RKO (cell line): Measurements from ENCODE around the gene NMT1.

Experiments
- DNase-seq: peaks from one replicate; pipeline ENCODE4 v3.0.0-alpha.2; 2016; ENCODE audit warnings: low spot score

NMT1 gene

DNA sequence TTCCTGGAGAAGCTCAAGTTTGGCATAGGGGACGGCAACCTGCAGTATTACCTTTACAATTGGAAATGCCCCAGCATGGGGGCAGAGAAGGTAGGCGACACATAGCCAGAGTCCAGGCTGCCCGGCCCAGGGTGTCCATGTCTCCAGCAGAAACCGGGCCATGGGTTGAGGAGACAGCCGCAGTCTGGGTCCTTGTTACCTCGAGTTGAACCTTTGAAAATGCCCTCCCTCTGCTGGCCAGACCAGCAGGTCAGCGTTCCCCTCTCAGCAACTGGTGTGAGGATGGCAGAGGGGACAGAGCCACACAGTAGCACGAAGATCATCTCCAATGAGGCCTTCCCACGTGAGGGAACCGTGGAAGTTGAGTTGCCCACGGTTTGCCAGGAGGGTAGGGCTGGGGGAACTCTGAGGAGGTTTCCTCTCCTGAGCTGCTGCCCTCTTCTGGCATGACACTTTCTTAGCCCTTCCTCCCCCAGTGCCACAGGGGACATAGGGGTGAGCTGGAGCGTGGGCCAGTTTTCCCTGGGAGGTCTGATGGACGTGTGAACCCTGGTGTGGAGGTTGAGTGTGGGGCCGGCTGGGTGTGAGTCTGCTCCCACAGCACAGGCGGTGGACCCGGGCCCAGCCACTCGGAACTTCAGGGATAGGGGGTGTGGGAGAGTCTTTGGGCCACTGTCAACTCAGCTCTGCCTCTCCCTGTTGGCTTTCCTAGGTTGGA lies 43.9 kb downstream of the NMT1 start:
- no peak for DNase-seq

DNA sequence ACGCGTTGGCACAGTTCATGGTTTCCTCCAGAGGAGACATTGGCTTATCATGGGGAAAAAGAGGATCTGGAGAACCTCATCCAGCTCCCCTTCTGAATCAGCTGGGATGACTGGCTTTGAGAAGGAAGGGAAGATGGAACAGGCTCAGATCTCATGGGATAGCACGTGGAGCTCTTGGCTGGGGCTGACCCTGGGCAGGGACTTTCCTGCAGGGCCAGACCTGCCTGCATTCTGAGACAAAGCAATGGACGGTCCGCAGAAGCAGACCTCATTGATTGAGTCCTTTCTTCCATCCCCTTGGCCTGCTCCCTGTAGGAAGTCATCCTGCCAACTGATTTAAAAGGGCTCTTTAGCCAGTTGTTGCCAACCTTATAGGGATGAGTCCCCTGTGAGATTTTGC lies 45.0 kb downstream of the NMT1 start:
- DNase-seq = no peak

DNA sequence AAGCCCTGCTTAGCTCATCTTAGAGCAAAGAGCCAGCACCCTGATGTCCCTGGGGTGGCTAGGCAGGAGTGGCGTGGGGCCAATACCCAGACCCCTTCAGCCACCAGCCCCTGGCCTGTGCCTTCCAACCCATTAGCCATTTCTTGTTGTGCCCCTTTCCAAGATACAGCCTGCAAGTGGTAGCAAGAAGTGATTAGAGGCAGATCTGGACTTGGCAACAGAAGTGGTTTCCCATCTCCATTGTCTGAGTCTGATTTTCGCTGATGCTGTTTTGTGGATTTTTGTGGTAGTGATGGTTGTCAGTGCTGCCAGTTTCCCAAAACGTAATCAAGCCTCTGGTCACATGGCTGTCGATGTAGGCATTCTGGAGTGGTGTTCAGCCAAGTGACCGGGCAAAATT lies 45.5 kb downstream of the NMT1 start:
- DNase-seq = no peak

DNA sequence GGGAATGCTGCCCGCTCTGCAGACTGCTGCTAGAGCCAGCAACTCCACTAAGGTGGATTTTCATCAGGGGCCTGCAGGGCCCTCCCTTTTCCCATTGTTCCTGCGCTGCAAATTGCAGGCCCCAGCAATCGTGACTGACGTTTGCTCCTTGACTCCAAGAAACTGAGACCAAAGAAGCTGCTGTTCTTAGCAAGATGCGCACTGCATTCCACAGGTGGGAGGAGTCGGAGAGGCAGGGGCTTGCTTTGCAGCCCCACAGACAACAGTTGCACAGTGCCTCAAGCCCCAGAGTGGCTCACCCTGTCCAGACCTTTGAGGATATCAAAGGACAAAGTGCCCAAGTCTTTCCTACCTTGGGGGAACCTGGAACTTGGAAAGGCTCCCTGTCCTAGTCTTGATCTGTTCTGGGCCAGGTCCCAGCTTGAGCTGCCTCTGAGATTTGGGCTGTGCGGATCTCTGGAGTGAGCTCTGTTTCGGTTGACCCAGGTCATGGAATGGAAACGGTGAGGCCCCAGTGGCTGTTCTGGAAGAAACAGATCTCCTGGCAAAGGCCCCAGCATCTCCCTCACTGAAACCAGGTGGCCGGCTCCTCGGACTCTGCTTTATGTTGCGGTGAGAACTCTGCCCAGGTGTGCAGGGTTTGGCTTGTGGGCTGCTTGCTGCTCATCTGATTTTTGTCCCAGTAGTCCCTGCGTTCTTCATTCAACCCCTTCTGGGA lies 46.3 kb downstream of the NMT1 start:
- no peak for DNase-seq

DNA sequence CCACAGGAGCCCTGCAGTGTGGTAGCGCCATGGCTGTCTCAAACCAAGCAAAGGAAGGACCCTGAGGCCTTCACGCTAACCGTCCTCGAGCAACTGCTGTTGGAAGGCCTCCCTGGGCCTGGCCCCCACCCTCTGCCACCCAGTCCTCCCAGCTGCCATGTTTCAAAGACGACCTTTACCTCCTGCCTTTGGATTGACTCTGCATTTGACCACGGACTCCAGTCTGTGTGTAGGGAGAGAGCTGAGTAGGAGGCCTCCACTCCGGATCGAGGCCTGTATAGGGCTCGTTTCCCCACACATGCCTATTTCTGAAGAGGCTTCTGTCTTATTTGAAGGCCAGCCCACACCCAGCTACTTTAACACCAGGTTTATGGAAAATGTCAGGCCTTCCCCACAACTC lies 46.9 kb downstream of the NMT1 start:
- DNase-seq = no peak

DNA sequence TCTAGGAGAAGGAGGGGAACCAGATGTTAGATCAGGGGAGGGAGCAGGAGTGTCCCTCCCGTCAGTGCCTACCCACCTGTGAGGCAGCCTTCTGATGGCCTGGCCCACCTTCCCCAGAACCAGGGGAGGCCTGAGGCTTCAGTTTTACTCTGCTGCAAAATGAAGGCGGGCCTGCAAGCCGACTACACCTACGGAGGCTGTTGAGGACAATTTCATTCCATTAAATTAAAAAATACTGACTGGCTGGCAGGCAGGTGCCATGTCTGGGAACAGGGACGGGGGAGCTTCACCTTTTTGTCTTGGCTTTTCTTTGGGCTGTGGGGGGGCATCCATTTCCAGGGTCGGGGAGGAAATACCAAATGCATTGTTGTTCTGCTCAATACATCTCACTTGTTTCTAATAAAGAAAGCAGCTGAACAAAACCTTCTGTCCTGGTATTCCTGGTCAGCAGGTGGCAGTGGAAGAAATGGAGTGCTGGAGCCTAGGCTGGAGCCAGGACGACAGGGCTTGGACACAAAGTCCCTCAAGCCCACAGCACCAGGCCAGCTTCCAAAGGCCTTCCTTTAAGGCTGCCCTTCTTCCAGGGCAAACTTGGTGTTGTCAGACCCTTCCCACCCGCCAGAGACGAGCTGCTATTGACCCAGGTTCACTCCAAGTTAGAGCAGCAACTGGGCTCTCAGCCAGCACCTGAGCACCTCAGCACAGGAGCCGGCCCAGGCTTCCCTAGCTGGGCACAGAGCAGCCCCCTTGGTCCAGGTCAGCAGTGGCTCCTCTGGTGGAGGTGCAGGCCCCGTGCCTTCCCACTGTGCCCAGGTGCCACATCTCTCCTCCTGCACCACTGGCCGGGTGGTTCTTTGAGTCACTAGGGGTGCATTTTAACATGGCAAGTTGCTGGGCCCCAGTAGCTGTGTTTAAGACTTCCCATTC lies 47.7 kb downstream of the NMT1 start:
- no peak for DNase-seq

DNA sequence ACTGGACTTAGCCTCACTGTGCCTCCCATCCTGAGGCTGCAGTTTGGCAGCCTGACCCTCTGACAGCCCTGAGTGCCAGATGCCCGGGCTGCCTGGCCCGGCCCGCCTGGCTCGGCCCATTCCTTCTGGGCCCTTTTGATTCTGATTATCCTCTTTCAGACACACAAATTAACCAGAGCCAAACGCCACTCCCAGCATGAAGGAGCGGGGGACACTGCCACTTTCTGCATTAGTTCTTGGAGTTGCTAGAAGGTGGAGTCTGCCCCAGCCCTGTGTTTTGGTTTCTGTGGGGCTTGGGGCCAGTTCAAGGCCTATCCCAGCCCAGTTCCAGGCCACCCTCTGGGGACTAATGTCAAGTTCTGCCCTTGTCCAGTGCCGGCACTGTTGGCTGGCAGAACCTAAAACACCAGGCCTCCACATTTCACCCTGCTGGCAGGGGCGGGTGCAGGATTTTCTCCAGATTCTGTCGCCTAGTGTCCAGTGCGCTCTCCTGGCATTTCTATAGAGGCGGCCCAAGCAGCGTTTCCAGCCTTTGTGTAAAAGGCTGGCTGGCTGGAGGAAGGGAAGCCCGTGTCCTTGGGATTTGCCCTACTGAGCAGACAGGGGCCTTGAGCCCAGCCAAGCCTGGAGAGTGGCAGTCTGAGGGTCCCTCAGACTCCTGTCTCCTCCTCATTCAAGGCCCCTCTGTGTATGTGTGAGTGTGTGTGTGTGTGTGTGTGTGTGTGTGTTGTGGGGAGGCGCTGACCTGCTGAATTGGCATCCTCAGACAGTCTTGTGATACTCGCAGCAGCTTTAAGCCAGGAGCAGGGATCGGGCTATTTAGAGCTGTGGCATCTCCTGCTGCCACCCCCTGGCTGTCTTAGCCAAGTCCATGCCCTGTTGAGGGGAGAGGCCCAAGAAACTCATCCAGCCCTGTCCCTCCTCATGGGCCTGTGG lies 49.8 kb downstream of the NMT1 start:
- no peak for DNase-seq

DNA sequence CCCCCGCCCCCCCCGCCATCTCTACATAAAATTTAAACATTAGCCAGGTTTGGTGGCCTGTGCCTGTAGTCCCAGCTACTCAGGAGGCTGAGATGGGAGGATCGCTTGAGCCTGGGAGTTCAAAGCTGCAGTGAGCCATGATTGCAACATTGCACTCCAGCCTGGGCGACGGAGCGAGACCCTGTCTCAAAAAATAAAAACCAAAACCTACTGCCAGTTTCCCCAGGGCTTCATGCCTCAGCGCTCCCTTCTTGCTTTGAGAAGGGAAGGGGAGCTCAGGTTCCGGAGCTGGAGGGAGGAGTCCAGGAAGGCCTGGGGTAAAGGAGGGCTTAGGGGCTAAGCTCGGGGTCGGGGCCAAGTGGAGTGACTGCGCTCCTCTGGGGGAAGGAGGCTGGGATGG lies 50.7 kb downstream of the NMT1 start:
- no peak for DNase-seq

DNA sequence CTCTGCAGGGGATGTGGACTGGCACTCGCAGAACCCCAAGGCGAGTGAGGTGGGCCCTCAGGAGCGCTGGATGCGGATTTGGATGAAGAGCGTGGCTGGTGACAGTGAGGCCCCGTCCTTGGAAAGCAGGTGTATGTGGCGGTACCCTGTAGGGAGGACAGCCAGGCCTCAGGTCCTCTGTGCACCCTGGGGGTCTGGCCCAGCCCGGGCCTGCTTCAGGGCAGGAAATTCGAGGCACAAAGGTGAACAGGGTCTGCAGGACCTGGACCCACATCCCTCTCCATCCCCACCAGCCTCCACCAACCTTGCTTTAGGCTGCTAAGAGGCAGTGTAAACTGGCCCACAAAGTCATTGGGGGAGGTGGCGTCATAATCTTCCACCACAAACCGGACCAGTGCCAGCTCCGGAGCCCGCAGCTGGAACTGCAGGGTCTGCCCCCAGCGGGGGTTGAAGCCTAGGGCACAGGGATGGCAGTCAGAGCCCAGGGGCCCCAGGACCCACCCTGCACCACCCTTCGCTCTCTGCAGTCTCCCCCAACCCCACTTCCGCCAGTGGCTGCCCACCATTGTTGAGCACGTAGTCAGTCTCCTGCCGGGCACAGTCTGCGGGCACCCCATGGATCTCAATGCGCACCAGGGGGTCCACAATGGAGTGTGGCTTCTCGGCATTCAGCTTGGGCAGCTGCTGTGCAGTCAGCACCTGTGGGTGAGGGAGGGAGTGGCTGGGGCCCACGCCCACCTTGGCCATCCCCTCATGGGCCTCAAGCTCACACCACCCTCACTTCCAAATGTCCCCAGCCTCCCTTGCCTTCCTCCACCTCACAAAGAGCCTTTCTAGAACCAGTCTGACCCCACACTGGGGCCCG lies 51.7 kb downstream of the NMT1 start:
- no peak for DNase-seq

DNA sequence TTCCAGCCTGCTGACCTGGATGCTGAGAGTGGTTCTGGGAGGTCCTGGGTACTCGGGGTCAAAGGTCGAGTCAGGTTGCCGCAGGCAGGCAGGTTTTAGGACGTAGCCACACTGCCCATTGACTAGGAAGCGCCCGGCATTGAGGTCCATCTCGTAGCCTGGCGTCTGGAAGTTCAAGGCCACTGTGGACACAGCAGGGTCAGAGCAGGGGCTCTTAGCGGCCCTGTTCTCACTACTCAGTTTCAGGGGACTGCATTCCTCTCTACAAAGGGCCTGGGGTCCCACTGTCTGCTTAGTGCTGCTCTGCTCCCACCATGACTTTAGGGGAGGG lies 52.3 kb downstream of the NMT1 start:
- DNase-seq = no peak

DNA sequence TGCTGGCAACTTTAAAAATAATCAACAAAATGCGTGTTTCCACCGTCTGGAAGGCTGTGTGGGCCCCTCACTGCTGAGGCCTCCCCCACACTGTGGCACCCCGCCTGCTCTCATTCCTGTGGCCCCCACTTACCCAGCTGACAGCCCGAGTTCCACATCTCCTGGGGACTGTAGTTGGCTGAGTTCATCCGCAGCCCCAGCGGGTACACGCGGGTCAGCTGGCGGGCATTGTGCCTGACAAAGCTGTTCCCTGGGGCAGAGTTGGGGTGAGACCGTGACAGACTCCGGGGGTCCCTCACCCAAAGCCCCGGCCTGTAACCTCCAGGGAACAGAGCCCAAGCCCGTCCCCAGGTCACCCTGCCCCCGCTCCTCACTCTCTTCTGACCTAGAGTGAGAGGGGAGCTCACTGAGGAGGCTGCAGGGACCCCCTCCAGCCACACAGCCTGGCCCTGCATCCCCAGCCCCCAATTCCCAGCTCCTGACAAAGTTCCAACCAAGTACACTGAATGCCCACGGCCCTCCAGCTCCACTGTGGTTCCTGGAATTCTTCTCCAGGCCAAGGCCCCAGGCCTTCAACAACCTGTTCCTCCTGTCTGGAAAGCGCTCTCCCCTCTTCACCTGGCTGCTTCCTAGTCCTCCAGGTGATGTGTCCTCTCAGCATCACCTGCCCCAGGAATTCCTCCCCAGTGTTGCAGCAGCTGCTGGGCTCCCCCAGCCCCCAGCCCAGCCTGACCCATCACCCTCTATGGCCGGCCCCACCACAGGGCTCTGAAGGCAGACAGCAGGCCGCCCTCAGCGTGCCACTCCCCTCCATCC lies 53.2 kb downstream of the NMT1 start:
- DNase-seq = no peak

DNA sequence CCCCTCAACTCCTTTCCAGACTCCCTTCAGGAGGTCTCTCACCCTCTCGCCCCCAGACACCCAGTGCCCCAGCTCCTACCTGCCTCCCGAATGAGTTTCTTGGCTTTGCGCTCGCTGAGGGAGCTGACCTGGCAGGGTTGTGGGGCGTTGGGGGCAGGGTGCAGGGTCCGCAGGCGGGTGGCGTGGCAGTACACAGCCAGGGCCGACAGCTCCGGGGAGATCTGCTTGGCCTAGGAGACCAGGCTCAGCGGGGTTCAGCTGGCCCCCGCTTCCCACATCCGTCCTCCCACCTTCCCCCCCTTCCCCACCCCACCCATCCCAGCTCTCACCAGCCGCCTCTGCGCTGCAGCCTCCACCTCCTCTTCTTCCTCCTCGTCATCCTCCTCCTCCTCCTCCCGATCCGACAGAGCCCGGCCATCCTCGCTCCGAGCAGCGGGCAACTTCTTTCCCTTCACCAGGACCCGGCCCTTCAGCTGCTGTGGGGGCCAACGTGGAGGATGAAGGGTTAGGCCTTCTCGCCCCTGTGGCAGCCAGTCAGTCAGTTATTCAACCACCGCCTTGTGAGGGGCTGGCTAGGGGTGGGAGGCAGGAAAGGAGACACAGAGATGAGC lies 54.0 kb downstream of the NMT1 start:
- no peak for DNase-seq

DNA sequence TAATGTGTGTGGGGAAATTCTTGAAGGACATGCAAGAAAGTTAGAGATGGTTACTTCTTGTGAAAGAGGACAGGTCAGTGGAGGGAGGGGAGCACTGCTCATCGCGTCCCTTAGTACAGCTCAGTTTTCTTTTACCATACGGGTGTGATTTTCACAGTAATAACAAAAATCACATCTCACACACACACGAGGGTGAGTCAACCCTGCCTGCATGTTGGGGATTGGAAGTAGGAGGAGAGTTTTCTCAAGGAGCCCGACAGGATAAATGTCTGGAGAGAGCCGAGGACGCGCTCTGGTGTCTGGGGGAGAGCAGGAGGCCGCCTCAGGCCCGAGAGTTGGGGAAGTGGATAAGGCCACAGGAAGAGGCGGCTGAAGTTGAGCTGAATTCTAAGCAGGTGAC lies 54.8 kb downstream of the NMT1 start:
- DNase-seq = no peak

DNA sequence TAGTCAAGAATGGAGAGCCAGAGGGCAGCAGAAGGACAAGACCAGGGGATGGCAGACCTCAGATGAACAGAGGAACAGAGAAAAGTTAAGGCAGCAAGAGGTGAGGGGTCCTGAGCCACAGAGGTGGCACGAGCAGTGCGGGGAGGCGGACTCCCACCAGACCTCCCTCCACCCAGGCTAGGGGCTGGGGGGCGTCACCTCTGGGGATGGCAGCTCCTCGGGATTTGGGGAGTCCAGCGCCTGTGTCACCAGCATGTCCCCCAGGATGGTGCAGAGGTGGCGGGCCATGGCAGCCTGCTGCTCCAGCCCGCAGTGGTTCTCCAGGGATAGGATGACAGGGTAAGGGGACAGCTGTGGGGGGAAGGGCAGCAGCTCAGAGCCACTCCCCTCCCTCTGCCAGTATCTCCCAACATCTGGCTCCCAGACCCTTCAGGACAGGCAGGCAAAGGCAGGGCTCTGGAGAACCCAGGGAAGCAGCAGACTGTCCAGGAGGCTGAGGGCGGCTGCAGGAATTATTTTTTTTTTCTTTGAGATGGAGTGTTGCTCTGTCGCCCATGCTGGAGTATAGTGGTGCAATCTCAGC lies 55.4 kb downstream of the NMT1 start:
- no peak for DNase-seq

DNA sequence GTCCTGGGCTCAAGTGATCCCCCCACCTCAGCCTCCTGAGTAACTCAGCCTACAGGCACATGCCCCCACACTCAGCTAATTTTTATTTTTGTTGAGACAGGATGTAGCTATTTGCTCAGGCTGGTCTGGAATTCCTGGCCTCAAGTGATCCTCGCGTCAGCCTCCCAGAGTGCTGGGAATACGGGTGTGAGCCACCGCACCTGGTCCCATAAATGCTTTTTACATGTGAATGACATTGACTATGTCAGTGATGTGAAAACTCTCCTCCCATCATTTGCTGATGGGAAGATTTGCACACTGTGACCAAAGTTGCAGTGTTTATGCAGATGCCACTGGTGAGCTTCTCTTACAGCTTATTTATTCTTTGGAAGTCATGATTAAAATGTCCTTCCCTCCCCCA lies 56.2 kb downstream of the NMT1 start:
- DNase-seq = no peak

DNA sequence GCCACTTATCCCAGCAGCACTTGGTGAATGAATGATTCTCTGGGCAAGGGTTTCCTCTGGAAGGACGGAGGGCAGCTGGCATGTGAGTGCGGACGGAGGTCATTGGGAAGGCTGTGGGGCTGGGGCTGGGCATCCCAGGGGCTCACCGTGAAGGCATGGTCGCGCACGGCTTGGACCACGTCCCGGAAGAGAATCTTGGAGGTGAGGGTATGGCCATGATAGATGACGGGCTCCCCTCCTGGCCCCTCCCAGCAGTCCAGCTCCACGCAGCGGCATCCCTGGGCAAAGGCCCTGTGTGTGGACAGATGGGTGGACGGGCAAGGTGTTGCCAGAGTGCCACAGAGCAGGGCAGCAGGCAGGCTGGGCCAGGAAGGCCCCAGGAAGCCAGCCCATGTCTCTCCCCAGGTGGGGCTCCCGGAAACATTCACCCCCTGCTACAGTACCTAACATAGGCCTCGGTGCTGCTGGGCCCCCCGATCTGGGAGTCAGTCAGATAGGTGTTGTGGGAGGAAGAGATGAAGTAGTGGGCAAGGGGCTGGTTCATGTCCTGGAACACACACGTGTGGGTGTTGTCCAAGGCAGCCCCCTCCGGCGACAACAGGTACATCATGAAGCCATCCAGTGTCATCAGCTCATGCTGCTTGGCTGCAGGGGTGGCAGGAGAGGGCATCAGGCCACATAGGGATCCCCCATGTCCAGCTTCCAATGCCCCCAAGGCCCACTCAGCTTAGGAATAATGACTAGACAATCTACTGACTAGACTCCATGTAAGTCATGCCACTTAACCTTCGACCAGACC lies 56.9 kb downstream of the NMT1 start:
- DNase-seq = no peak

DNA sequence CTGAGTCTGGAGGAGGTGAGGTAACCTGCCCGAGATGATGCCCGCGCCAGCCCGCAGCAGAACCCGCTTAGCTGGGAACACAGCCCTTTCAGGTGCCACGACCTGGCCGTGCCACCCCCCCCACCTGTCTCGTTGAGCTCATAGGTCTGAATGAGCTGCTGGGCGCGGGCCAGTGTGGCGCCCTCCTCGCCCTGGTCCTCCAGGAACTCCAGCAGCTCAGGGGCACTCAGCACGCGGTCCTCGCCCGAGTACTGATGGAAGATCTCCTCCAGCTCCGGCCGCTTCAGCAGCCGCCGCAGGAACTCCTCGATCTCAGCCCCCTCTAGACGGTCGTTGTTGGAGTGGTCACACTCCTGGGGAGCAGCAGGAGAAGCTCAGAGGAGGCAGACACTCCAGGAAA lies 57.6 kb downstream of the NMT1 start:
- no peak for DNase-seq

DNA sequence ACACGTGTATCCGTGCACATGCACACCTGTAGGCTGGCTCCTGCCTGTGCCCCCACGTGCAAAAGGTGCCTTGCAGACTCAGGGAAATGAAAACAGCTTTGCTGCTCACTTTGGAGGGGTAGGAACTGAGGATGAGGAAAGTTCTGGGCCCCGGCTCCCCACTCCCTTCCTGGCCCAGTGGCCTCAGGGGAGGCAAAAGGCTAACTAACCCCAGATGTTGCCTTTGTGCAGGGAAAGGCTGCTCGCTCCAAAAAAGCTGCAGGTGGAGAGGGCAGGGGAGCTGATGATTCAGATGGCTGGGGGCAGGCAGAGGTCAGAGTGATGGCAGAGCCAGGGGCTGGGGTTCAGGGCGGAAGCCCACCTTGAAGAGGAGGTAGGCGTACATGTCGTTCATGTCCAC lies 58.8 kb downstream of the NMT1 start:
- DNase-seq = no peak
